Hepatocyte (in vitro differentiated cells): ENCODE data around the gene ZNF579. TPM values are rescaled to one million over a fixed set of nuclear protein-coding genes. Genes with fewer than 3 reads are reported as not detected.
"Not testable (repeated sequence)": the region's sequence is repeated elsewhere in the genome, so short reads cannot be mapped to it uniquely, and the experiment has no call there.

ENCODE experiments used
- DNase-seq: peaks from one replicate; pipeline ENCODE4 v3.0.0-alpha.2; 2016; ENCODE audit warnings: low spot score
- H2AFZ ChIP-seq: fragments of 200-600 bp; sonication (generic); 2 replicates; pipeline ENCODE4 v1.6.0; 2016; ENCODE audit warnings: antibody characterized with exemption, mild to moderate bottlenecking
- H3K27ac ChIP-seq: fragments of 200-600 bp; sonication (generic); 2 replicates; pipeline ENCODE4 v1.5.1; 2016; ENCODE audit warnings: mild to moderate bottlenecking
- H3K27me3 ChIP-seq: fragments of 200-600 bp; sonication (generic); 2 replicates; pipeline ENCODE4 v1.6.1; 2016
- H3K36me3 ChIP-seq: fragments of 200-600 bp; sonication (generic); replicated peaks from 2 replicates; pipeline ENCODE4 v1.5.1; 2016; ENCODE audit warnings: low read depth; ENCODE audit not compliant: insufficient read depth
- H3K4me1 ChIP-seq: fragments of 200-600 bp; sonication (generic); 2 replicates; pipeline ENCODE4 v1.5.1; 2016; ENCODE audit warnings: mild to moderate bottlenecking, moderate library complexity; ENCODE audit not compliant: insufficient read depth
- H3K4me2 ChIP-seq: fragments of 200-600 bp; sonication (generic); 2 replicates; pipeline ENCODE4 v1.6.0; 2016
- H3K4me3 ChIP-seq: fragments of 200-600 bp; sonication (generic); 2 replicates; pipeline ENCODE4 v1.5.1; 2016; ENCODE audit warnings: mild to moderate bottlenecking
- H3K79me2 ChIP-seq: fragments of 200-600 bp; sonication (generic); 2 replicates; pipeline ENCODE4 v1.6.0; 2017; ENCODE audit warnings: mild to moderate bottlenecking
- H3K9me2 ChIP-seq: fragments of 200-600 bp; sonication (generic); replicated peaks from 2 replicates; pipeline ENCODE4 v1.6.0; 2017; ENCODE audit warnings: mild to moderate bottlenecking; ENCODE audit not compliant: insufficient read depth
- H3K9me3 ChIP-seq: fragments of 200-600 bp; sonication (generic); 2 replicates; pipeline ENCODE4 v1.5.1; 2016; ENCODE audit warnings: low read depth, mild to moderate bottlenecking
- H4K20me1 ChIP-seq: fragments of 200-600 bp; sonication (generic); 2 replicates; pipeline ENCODE4 v1.6.0; 2016; ENCODE audit warnings: mild to moderate bottlenecking; ENCODE audit not compliant: insufficient read depth, poor library complexity, severe bottlenecking
- CTCF ChIP-seq: fragments of 200-600 bp; sonication (generic); IDR thresholded peaks from 2 replicates; pipeline ENCODE4 v1.5.1; 2016; ENCODE audit warnings: antibody characterized with exemption, mild to moderate bottlenecking; ENCODE audit not compliant: poor library complexity
- EZH2 ChIP-seq: fragments of 200-600 bp; sonication (generic); IDR thresholded peaks from 2 replicates; pipeline ENCODE4 v1.6.1; 2016; ENCODE audit warnings: antibody characterized with exemption, mild to moderate bottlenecking, borderline replicate concordance
- EZH2phosphoT487 ChIP-seq: fragments of 200-600 bp; sonication (generic); IDR thresholded peaks from one replicate; pipeline ENCODE4 v1.6.1; 2018; ENCODE audit warnings: antibody characterized with exemption, mild to moderate bottlenecking, low read depth, moderate library complexity; ENCODE audit not compliant: unreplicated experiment, severe bottlenecking
- WGBS: methylation state at CpG from one replicate; pipeline ENCODE4 v1.1.6; 2016; ENCODE audit warnings: low lambda C conversion rate; ENCODE audit errors: missing lambda C conversion rate; 5-methylcytosine and 5-hydroxymethylcytosine counted together
- polyA plus RNA-seq: library from polyadenylated mRNA; unstranded; fragments of >200 nt; fragmentation: Nextera tagmentation; extraction: Ambion mirVana; gene quantifications from 2 replicates; pipeline ENCODE4 v1.2.1, GENCODE V29; 2016
- total RNA-seq: library from RNA; depleted of rRNA; stranded (reverse); fragments of >200 nt; gene quantifications from 2 replicates; pipeline ENCODE4 v1.2.3, GENCODE V29; 2014

ZNF579 gene
- total and polyA plus RNA-seq, 2 experiments from 2014 or later: 5.1 to 14.8 TPM

DNA sequence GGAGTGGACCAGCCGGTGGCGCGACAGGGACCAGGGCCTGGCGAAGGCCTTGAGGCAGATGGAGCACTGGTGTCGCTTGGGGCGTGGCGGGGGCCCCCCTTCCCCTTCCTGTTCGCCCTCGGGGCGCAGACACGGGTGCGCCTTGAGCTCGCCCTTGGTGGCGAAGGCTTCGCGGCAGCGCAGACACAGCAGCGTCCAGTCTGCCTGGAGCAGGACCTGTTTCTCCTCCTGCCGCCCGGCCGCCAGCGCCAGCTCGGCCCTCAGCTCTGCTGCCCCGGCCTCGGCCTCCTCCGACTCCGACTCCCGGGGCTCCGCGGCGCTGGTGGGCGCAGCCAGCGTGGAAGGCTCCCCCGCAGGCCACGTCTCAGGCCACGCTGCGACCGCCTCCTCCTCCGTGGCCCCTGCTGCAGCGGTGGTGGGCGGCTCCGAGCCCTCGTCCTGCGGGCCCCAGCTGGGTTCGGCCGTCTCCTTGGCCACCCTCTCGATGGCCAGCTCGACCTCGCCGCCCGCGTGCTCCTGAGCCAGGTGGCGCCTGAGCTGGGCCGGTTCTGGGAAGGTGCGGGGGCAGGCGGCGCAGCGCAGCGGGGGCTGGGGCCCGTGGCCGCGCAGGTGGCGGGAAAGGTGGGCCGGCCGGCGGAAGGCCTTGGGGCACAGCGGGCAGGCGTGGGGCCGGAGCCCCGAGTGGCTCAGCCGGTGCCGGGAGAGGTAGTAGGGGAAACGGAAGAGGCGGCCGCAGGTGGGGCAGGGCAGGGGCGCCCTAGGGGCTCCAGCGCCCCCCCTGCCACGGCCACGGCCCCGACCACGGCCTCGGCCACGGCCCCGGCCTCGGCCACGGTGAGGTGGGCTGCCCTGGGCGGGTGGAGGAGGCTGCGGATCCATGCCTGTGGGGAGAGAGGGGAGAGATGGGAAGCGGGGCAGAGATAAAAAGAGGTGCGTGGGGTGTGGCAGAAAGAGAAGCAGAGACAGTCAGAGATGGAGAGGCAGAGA lies 1.6 kb downstream of the ZNF579 start:
- Histone ChIP-seq H3K9me3 (no peaks in the 10 kb centered on the region), H3K4me2 (peak overlapping the region; percentile 98), H3K27me3 (no peaks in the 10 kb centered on the region), H3K79me2 (peaks cover 23% of the 10 kb centered on the region), H3K4me1 (peaks cover 6% of the 10 kb centered on the region), H3K36me3 (no peaks in the 10 kb centered on the region), H3K27ac (no peak overlapping the region), H4K20me1 (no peaks in the 10 kb centered on the region), H3K9me2 (no peaks in the 10 kb centered on the region), H2AFZ (no peak overlapping the region), H3K4me3 (no peak overlapping the region)
- TF ChIP-seq EZH2: no peak
- TF ChIP-seq EZH2phosphoT487: no peak
- TF ChIP-seq CTCF: no peak
- whole genome bisulfite sequencing: 94% methylated on average over 31 of the region's 90 CpGs
- no peak for DNase-seq

GRCh38 chr19:55578031-55578760 lies 2.5 kb downstream of the ZNF579 start:
- Histone ChIP-seq H3K79me2 (peaks cover 23% of the 10 kb centered on the region), H3K4me2 (no peak overlapping the region), H3K4me3 (no peak overlapping the region), H3K27me3 (no peaks in the 10 kb centered on the region), H2AFZ (no peak overlapping the region), H3K4me1 (peaks cover 6% of the 10 kb centered on the region), H3K36me3 (no peaks in the 10 kb centered on the region), H3K27ac (no peak overlapping the region), H3K9me3 (no peaks in the 10 kb centered on the region), H4K20me1 (no peaks in the 10 kb centered on the region), H3K9me2 (no peaks in the 10 kb centered on the region)
- TF ChIP-seq EZH2 (no peak), CTCF (no peak), EZH2phosphoT487 (no peak)
- WGBS: 98% methylated on average over 21 of the region's 83 CpGs
- DNase-seq: no peak

DNA sequence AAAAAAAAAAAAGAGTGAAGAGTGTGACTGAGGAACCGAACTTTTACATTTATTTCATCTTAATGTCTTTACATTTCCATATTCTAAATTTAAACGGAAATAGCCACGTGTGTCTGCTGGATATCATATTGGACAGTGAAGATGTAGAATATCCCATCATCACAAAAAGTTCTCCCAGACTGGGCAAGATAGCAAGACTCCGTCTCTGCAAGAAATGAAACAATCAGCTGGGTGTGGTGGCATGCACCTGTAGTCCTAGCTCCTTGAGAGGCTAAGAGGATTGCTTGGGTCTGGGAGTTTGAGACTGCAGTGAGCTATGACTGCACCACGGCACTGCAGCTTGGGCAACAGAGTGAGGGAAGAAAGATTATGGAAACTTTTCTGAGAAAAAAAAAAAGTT lies 3.9 kb downstream of the ZNF579 start:
- H3K4me3 ChIP-seq: no peak overlapping the region
- no peaks in the 10 kb centered on the region for H3K36me3 ChIP-seq
- H3K27me3 ChIP-seq: no peaks in the 10 kb centered on the region
- no peak overlapping the region for H2AFZ ChIP-seq
- 94% methylated on average over 5 of the region's 5 CpGs for WGBS
- H4K20me1 ChIP-seq: no peaks in the 10 kb centered on the region
- TF ChIP-seq EZH2phosphoT487 (no peak), EZH2 (no peak), CTCF (no peak)
- peaks cover 6% of the 10 kb centered on the region for H3K4me1 ChIP-seq
- no peak overlapping the region for H3K4me2 ChIP-seq
- DNase-seq: no peak
- H3K9me2 ChIP-seq: no peaks in the 10 kb centered on the region
- H3K27ac ChIP-seq: no peak overlapping the region
- H3K79me2 ChIP-seq: peaks cover 23% of the 10 kb centered on the region
- no peaks in the 10 kb centered on the region for H3K9me3 ChIP-seq

GRCh38 chr19:55573929-55574328 lies 6.7 kb downstream of the ZNF579 start:
- not testable (repeated sequence) for H3K79me2 ChIP-seq, H3K9me2 ChIP-seq, H2AFZ ChIP-seq, H3K4me1 ChIP-seq, H3K9me3 ChIP-seq, H3K36me3 ChIP-seq, H3K4me2 ChIP-seq, H3K4me3 ChIP-seq, H3K27ac ChIP-seq, H4K20me1 ChIP-seq, DNase-seq, H3K27me3 ChIP-seq
- WGBS: 94% methylated on average over 6 of the region's 6 CpGs

GRCh38 chr19:55569477-55569876 lies 11.2 kb downstream of the ZNF579 start:
- not testable (repeated sequence) for H3K4me1 ChIP-seq, H3K9me2 ChIP-seq, H2AFZ ChIP-seq, H3K36me3 ChIP-seq, H3K4me3 ChIP-seq, H3K27me3 ChIP-seq, DNase-seq, H3K27ac ChIP-seq, H3K4me2 ChIP-seq, H4K20me1 ChIP-seq, H3K9me3 ChIP-seq, H3K79me2 ChIP-seq
- 93% methylated on average over 5 of the region's 5 CpGs for WGBS
